ENCODE results near the gene ZNF219.

GRCh38 chr14:21087294-21088091, 11.0 kb downstream of the ZNF219 start:
- TF ChIP-seq CTCF (IDR thresholded peaks at IDR 0.05) = no peak
- no peak for TF ChIP-seq ARID4B (CRISPR knock-in tag; IDR thresholded peaks at IDR 0.05; ENCODE audit: borderline replicate concordance)

Data from WTC11 (cell line).